OCI-LY3 (cell line): Measurements from ENCODE around the gene POLR1C.

ENCODE experiments used
- CTCF ChIP-seq: fragments of 200-600, 300-600 bp; sonication (generic); IDR thresholded peaks from 2 replicates; pipeline ENCODE4 v1.5.1; 2014; ENCODE audit warnings: antibody characterized with exemption, low read length, low read depth
- EZH2phosphoT487 ChIP-seq: fragments of 200-600 bp; shearing (Covaris generic); IDR thresholded peaks from 2 replicates; pipeline ENCODE4 v1.6.1; 2018; ENCODE audit warnings: antibody characterized with exemption, mixed run types, low read depth

- TF ChIP-seq CTCF (no peak), EZH2phosphoT487 (no peak)
Measured at GRCh38 chr6:43468748-43469681, 47.9 kb upstream of the POLR1C start.
